Stimulated activated CD4-positive, alpha-beta T cell treated with anti-CD3 and anti-CD28 coated beads, Interleukin-1b, Interleukin-23, amount 100 ng/mL, for 48 hours (primary cell): Measurements from ENCODE around the gene FGD4.

Experiments
- DNase-seq: peaks from one replicate; pipeline ENCODE4 v3.0.0-alpha.2; 2020

The FGD4 gene

DNA sequence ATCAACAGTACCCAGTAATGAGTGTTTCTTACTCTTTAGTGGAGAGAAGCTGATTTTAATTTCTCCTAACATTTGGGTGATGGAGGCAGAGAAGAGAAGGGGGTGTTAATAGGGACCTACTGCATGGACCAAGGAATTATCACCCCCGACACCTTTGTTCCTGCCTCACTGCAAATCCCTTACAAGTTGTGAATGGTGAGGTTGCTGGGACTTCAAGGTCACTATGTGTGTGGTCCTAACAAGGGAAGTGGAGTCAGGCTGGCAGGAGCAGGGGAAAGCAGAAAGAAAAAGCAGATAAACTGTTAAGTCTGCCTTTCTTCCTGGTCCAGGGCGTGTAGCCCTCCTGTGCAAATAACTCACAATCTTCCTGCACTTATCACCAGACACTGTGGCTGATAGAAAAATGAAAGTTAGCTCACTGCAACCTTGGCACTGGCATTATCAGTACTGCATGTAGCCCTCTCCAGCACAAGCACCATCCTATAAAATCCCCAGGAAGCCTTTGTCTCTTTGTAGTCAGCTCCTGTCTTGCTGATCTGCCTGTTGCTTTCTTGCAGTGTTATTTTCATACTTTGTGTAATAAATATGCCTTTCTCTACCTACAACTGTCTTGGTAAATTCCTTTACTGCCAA, 167.4 kb downstream of the FGD4 start:
- DNase-seq = no peak

- no peak for DNase-seq
These were observed 167.9 kb downstream of the FGD4 start for GRCh38 chr12:32567296-32567674.

DNA sequence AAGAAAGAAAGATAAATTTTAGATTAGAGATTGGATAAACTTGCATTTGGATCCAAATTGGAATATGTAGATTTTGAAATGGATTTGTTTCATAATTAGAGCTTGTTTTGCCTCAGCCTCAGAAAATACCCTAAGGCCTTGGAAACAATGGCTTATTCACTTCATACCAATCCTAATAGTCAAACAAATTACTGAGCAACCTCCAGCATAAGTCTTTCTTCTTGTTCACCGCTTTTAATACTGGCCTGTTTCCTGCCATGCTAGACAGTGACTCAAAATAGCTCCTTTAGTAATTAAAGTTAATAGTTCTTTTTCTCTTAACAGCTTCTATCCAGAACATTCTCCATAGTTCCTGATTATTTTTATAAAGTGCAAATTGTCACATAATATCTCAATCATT, 168.9 kb downstream of the FGD4 start:
- DNase-seq = no peak

DNA sequence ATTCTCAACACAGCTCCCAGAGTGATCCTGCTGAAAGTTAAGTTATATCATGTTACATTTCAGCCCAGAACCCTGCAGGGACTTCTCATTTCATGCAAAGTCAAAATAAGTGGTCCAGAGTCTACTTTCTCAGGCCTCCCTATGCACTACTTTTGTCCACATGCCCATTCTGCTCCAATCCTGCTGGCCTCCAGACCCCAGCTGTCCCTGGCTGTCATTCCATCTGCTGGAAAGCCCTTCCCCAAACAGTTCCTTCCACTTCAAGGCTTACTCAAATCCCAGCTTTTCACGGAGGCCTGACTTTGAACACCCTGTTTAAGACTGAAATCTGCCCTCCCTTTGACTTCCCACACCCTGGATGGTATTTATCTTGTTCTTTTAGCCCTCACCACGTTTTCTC, 169.9 kb downstream of the FGD4 start:
- no peak for DNase-seq

DNA sequence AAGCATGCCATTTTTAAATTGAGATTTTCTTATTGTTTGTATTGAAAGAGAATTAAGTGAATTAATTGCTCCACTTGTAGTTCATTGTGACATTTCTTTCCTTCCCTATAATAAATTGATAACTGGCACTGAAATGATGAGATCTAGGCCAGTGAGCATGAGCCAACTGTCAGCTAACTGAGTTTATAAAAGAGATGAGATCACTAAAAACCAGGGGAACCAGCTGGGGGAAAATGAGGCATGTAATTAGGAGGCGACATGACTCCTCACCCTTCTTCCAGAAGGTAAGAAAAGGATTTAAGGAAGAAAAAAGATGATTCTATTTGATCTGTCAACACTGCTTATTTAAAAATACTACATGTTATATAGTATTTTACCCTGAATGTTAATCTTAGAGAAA, 175.2 kb downstream of the FGD4 start:
- DNase-seq = no peak

GRCh38 chr12:32577328-32577727, 178.0 kb downstream of the FGD4 start:
- no peak for DNase-seq

DNA sequence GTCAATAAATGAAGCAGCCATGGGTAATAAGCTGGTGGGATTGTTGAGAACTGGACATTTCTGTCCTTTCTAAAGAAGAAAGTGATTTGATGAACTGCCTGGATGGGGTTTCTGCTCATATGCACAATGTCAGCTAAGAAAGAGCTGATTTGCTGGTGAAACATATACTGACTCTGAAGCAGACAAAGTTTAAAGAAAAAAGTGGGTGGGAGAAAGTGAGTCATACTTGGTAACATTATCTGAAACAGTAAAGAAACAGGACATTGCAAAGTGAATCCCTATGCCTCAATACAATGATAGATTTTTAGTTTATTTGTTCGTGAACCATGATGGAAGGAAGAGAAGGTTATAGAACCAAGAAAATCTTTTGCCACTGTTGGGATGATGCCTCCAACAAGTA, 184.2 kb downstream of the FGD4 start:
- no peak for DNase-seq

GRCh38 chr12:32585680-32586079, 186.3 kb downstream of the FGD4 start:
- no peak for DNase-seq

DNA sequence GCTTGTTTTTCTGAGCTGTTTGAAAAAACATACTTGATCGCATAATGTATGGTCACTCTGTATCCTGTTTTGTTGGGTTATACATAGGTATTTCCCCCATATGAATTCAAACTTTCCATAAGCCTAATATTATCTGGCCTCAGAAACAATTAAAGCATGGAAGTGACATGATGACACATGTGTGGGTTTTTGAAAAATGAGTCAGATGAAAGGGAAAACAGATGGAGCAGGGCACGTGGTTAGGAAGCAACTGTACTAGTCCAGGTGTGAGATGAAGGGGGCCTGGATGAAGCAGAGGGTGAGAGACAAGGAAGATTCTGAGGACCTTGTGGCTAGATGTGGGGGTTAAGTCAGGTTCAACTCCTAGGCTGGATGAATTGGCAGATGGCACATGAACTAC, 187.0 kb downstream of the FGD4 start:
- no peak for DNase-seq

- DNase-seq = no peak
These were observed 188.5 kb downstream of the FGD4 start for GRCh38 chr12:32587581-32588495.

DNA sequence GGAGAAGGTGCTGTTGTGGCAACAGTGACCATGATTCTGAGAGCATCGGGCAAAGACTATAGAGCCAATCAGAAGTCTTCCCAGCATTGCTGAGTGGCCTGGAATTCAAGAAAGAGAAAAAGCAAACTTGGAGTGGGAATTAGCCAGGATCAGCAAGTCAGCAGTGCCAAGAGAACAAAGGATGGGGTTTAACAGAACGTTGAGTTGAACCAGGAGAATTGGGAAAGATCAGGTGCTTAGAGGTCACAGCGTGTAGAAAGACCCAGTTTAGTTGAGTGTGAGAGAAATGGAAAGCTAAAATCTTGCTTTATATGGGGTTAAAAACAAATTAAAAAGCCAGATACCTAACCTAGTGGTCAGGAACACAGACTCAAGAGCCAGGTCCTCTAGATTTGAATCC, 189.2 kb downstream of the FGD4 start:
- DNase-seq = no peak

DNA sequence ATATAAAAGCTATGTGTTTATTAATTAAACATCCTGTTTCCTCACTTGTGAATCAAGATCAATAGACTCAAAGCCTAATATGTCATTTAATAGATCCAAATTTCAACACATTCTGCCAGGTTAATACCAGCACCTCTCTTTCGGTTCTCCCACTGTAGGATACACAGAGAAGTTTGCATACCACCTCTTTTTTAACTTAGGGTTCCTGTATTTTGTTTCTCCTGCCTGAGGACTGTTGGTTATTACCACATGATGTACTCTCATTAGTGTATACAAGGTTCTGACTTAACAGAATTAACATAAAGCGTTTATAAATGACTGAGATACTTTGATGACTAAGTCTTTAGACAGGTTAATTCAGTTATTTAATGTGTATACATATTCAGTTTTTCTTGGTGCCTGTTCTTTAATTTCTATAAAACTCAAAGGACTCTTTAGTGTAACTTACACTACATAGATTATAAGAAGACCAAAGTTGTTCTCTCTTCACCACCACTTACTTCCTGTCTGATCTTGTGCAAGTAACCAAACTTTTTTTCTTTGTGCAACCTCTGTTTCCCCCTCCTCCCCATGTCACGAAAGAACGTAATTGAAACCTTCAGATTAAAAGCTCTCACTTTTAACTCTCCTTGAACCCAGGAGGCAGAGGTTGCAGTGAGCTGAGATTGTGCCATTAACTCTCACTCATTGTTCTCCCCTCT, 190.0 kb downstream of the FGD4 start:
- no peak for DNase-seq

GRCh38 chr12:32595251-32595650, 195.9 kb downstream of the FGD4 start:
- DNase-seq = no peak

- no peak for DNase-seq
These were observed 196.7 kb downstream of the FGD4 start for GRCh38 chr12:32596030-32596429.

DNA sequence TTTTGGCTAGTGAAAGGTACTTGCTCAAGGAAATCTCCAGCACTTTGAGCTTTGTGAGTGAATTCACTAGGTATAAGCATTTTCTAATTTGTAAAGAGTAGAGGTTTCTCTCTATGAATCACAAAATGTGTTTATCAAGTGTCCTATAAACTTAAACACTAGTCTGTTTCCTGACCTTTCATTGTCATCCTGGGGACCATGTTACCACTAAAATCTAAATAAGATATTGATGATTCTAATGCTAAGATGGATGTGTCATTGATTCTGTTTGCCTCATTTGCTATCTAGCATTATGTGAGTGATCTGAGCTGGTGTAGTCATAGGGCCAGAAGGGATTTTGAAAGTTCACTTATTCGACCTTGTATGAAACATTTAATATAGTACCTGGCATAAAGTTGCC, 199.3 kb downstream of the FGD4 start:
- no peak for DNase-seq

GRCh38 chr12:32600681-32601080, 201.3 kb downstream of the FGD4 start:
- DNase-seq = no peak

- DNase-seq = no peak
These were observed 203.7 kb downstream of the FGD4 start for GRCh38 chr12:32603071-32603470.

DNA sequence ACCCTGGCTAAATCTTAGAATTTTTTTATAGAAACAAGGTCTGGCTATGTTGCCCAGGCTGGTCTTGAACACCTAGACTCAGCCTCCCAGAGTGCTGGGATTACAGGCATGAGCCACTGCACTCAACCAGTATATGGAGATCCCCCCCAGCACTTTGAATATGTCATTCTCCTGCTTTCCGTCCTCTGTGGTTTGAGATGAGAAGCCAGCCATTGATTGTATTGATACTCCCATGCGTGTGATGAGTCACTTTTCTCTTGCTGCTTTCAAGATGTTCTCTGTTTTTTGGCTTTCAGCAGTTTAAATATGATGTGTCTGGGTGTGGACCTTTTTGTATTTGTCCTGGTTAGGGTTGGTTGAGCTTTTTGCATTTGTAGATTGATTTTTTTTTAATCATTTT, 204.5 kb downstream of the FGD4 start:
- DNase-seq = peak; percentile 46

DNA sequence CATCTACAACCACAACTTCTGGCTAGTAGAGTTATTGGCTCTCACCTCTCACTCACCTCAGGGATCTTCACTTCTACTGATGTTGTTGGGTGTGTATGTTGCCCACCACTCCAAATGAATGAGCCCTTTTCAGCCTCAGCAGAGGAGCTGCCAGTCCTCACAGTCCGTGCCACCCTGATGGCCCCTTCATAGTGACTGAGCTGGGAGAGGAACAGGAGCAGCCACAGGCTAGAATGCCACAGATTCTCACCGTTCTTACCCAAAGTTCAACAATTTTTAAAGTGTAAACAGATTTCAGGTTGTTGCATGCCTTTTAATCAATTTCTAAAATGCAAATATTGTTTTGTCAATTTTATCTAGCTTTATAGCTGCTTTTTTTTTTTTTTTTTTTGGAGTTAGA, 205.2 kb downstream of the FGD4 start:
- no peak for DNase-seq

DNA sequence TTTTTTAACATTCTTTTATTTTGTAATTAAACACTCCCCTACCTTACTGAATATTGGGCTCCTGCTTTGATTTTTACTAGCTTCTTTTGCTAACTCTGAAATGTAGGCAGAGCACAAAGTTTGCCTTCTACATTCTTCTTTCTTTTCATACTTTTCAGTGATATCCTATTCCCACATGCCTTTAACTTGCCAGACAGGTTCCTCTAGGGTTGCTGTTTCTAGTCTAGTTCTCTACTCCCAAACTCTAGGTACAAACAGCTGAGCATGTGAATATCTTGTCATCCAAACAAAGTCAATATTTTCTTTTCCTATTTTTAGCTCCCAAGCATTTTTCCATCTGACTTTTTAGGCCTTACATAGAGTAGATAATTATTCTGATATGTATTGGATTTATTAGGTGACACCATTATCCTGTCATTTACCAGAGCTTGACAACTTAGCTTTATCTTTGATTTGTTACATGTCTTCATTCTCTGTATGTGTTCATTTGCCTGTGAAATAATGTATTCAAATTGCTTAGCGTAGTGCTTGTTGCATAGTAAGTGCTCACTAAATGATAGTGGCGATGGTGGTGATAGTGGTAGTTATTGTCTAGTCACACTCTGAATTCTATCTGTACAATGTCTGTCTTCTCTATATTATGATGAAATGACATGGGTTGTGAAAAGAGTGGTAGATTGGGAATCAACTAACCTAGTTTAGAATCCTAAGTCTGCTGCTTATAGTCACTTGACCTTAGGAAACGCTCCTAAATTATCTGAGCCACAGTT, 206.2 kb downstream of the FGD4 start:
- DNase-seq = no peak

GRCh38 chr12:32606443-32606842, 207.1 kb downstream of the FGD4 start:
- no peak for DNase-seq

DNA sequence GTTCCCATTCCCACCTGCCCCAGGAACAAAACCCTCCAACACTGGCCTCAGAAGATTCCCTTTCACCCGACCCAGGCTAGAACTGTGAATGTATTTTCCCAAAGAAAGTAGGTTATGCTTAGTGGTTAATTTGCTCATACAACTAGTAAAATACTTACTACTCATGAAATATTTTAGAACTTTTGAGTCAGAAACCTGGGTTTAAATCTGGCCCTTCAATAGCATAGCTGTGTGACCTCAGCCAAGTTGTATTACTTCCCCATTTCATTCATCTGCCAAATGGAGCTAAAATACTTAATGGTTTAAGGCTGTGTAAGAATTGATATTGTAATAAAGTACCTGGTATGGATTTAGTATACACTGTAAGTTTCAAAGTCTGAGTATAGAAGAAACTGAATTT, 210.6 kb downstream of the FGD4 start:
- no peak for DNase-seq

DNA sequence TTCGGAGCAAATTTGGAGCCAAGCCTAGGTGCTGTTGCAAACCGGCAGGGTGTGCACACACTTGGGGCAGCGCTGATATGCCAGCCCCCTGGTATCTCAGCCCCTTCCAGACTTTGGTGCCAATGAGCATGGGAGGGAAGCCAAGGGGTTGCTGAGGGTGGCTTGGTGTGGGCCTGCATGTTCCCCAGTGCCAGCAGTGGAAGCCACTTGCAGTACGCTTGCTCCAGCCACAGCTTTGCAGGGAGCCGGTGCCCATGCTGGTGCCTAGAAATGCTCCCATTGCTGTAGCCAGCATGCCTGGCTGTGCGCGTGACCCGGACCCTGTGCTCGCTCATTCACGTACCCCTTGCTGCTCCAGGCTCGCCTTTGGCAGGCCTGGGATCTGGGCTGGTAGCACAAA, 212.6 kb downstream of the FGD4 start:
- no peak for DNase-seq
